Peyer's patch (tissue), 4 donors: ENCODE results near the gene HAUS3. TPM values are rescaled to one million over a fixed set of nuclear protein-coding genes. Genes with fewer than 3 reads are reported as not detected.

Source experiments
- DNase-seq, 3 donors: peaks; one replicate each; pipeline ENCODE4 v3.0.0-alpha.2; 2017 to 2019
- H3K27ac ChIP-seq, 4 donors: fragments of 200-600 bp; sonication (generic); one replicate each; pipeline ENCODE4 v1.5.1; 2016 to 2019
- H3K27me3 ChIP-seq, 2 donors: fragments of 200-600 bp; sonication (generic); one replicate each; pipeline ENCODE4 v1.5.1; 2019
- H3K36me3 ChIP-seq, 3 donors: fragments of 200-600 bp; sonication (generic); one replicate each; pipeline ENCODE4 v1.5.1; 2016 to 2019
- H3K4me1 ChIP-seq, 4 donors: fragments of 200-600 bp; sonication (generic); one replicate each; pipeline ENCODE4 v1.5.1; 2016 to 2019
- H3K4me3 ChIP-seq, 4 donors: fragments of 200-600 bp; sonication (generic); 1 replicate in 3 of 4; 2 replicates in 1 of 4; pipeline ENCODE4 v1.5.1; 2016 to 2019; ENCODE audit warnings: mild to moderate bottlenecking in 1 of 4
- H3K9me3 ChIP-seq, 4 donors: fragments of 200-600 bp; sonication (generic); one replicate each; pipeline ENCODE4 v1.5.1; 2016 to 2019; ENCODE audit warnings: mild to moderate bottlenecking in 1 of 4
- CTCF ChIP-seq, 6 experiments: fragments of 450-650 bp in 4 of 6; fragments of 200-600 bp in 2 of 6; sonication (generic) in 1 of 6; IDR thresholded peaks; one replicate each; pipeline ENCODE4 v1.5.1; 2017 to 2019; ENCODE audit warnings: antibody characterized with exemption in 6 of 6, mild to moderate bottlenecking in 3 of 6, moderate library complexity in 1 of 6
- POLR2A ChIP-seq, 2 donors: fragments of 450-650 bp; IDR thresholded peaks; one replicate each; pipeline ENCODE4 v1.5.1; 2017; ENCODE audit warnings: antibody characterized with exemption in 2 of 2, mild to moderate bottlenecking in 2 of 2, moderate library complexity in 2 of 2
- total RNA-seq, 4 donors: library from RNA; depleted of rRNA; stranded (reverse); fragments of >200 nt; gene quantifications; one replicate each; pipeline ENCODE4 v1.1.0, GENCODE V29; 2016

HAUS3 gene
- total RNA-seq, 4 donors from 2014 or later = 8.6 to 11.6 (median 9.0) TPM

- no peak overlapping the region for H3K4me3 ChIP-seq
- peaks cover 0 to 7% (median 1%) of the 10 kb centered on the region in 4 donors for H3K4me1 ChIP-seq
- H3K36me3 ChIP-seq = peaks cover 0 to 23% (median 0%) of the 10 kb centered on the region in 3 donors
- H3K27ac ChIP-seq = no peak overlapping the region
- no peaks in the 10 kb centered on the region for H3K9me3 ChIP-seq
- no peak for DNase-seq
- H3K27me3 ChIP-seq = no peaks in the 10 kb centered on the region
- no peak for TF ChIP-seq POLR2A (IDR thresholded peaks at IDR 0.05)
- no peak for TF ChIP-seq CTCF (IDR thresholded peaks at IDR 0.05)
Measured at GRCh38 chr4:2269206-2269531, 27.2 kb upstream of the HAUS3 start.

GRCh38 chr4:2268357-2269205, 26.7 kb upstream of the HAUS3 start:
- Histone ChIP-seq H3K36me3 (peaks cover 0 to 23% (median 0%) of the 10 kb centered on the region in 3 donors), H3K9me3 (no peaks in the 10 kb centered on the region), H3K4me3 (no peak overlapping the region), H3K27ac (no peak overlapping the region), H3K27me3 (no peaks in the 10 kb centered on the region), H3K4me1 (peaks cover 0 to 7% (median 1%) of the 10 kb centered on the region in 4 donors)
- no peak for TF ChIP-seq POLR2A (IDR thresholded peaks at IDR 0.05)
- TF ChIP-seq CTCF (IDR thresholded peaks at IDR 0.05) = no peak
- no peak for DNase-seq

- Histone ChIP-seq H3K27ac (no peak overlapping the region), H3K4me1 (peaks cover 0 to 13% (median 4%) of the 10 kb centered on the region in 4 donors), H3K36me3 (peaks cover 0 to 23% (median 0%) of the 10 kb centered on the region in 3 donors), H3K4me3 (no peak overlapping the region), H3K27me3 (no peaks in the 10 kb centered on the region), H3K9me3 (no peaks in the 10 kb centered on the region)
- TF ChIP-seq CTCF (IDR thresholded peaks at IDR 0.05) (no peak), POLR2A (IDR thresholded peaks at IDR 0.05) (no peak)
- DNase-seq = no peak
Measured at GRCh38 chr4:2267841-2268240, 25.9 kb upstream of the HAUS3 start.

GRCh38 chr4:2267320-2267811, 25.4 kb upstream of the HAUS3 start:
- Histone ChIP-seq H3K4me1 (peaks cover 0 to 16% (median 6%) of the 10 kb centered on the region in 4 donors), H3K4me3 (no peak overlapping the region), H3K27me3 (no peaks in the 10 kb centered on the region), H3K9me3 (no peaks in the 10 kb centered on the region), H3K36me3 (peaks cover 0 to 19% (median 0%) of the 10 kb centered on the region in 3 donors), H3K27ac (no peak overlapping the region)
- TF ChIP-seq CTCF (IDR thresholded peaks at IDR 0.05) = no peak
- TF ChIP-seq POLR2A (IDR thresholded peaks at IDR 0.05) = no peak
- DNase-seq = no peak

- Histone ChIP-seq H3K4me3 (no peak overlapping the region), H3K27me3 (no peaks in the 10 kb centered on the region), H3K9me3 (no peaks in the 10 kb centered on the region), H3K27ac (no peak overlapping the region), H3K36me3 (peaks cover 0 to 13% (median 0%) of the 10 kb centered on the region in 3 donors), H3K4me1 (peaks cover 0 to 16% (median 6%) of the 10 kb centered on the region in 4 donors)
- no peak for DNase-seq
- TF ChIP-seq CTCF (IDR thresholded peaks at IDR 0.05) (no peak), POLR2A (IDR thresholded peaks at IDR 0.05) (no peak)
Measured at GRCh38 chr4:2266821-2267220, 24.9 kb upstream of the HAUS3 start.
